HepG2 (cell line): ENCODE measurements around the gene RNASE13. TPM values are rescaled to one million over a fixed set of nuclear protein-coding genes. Genes with fewer than 3 reads are reported as not detected.
A peak's percentile ranks its signal among the peaks of the same experiment; 100 is the strongest.

Source experiments
- ADNP ChIP-seq: sonication (generic); formaldehyde crosslinking; IDR thresholded peaks from 2 replicates; pipeline ENCODE4 v1.4.0; 2020; ENCODE audit warnings: missing genetic modification reagents
- ATRX ChIP-seq: sonication (generic); formaldehyde crosslinking; IDR thresholded peaks from 2 replicates; pipeline ENCODE4 v1.4.0; 2020; ENCODE audit warnings: missing genetic modification reagents, borderline replicate concordance
- ELF1 ChIP-seq: sonication (generic); formaldehyde crosslinking; IDR thresholded peaks from 2 replicates; pipeline ENCODE4 v1.4.0; 2020; ENCODE audit warnings: missing genetic modification reagents
- EZH2 ChIP-seq: conservative IDR thresholded peaks from 2 replicates; pipeline ENCODE4 v1.6.1; 2012; ENCODE audit warnings: mild to moderate bottlenecking, low read depth, low read length, moderate library complexity
- FOSL2 ChIP-seq: sonication (generic); formaldehyde crosslinking; IDR thresholded peaks from 2 replicates; pipeline ENCODE4 v1.4.0; 2020; ENCODE audit warnings: missing genetic modification reagents
- FOXP1 ChIP-seq, 2 experiments: fragments of 450-650 bp in 1 of 2; IDR thresholded peaks; 2 replicates each; pipeline ENCODE4 v1.6.1; 2017 to 2018; ENCODE audit warnings: antibody characterized with exemption in 1 of 2
- KAT8 ChIP-seq: IDR thresholded peaks from 2 replicates; pipeline ENCODE4 v1.6.1; 2016; ENCODE audit warnings: missing genetic modification reagents, missing compliant biosample characterization
- KDM5A ChIP-seq: fragments of 200-600 bp; sonication (generic); IDR thresholded peaks from 2 replicates; pipeline ENCODE4 v1.7.0; 2018; ENCODE audit warnings: antibody characterized with exemption, mild to moderate bottlenecking, low read length, borderline replicate concordance
- KLF13 ChIP-seq: sonication (generic); formaldehyde crosslinking; IDR thresholded peaks from 2 replicates; pipeline ENCODE4 v1.4.0; 2020; ENCODE audit warnings: mild to moderate bottlenecking, missing genetic modification reagents
- MTA3 ChIP-seq: sonication (generic); formaldehyde crosslinking; IDR thresholded peaks from 2 replicates; pipeline ENCODE4 v1.4.0; 2020; ENCODE audit warnings: missing genetic modification reagents
- NONO ChIP-seq, 2 experiments: fragments of 450-650 bp in 1 of 2; sonication (generic) in 1 of 2; formaldehyde crosslinking in 1 of 2; IDR thresholded peaks in 1 of 2; conservative IDR thresholded peaks in 1 of 2; 2 replicates each; pipeline versions ENCODE4 v1.6.1 to v1.8.0; 2017 to 2022; ENCODE audit warnings: mild to moderate bottlenecking in 1 of 2, missing genetic modification reagents in 1 of 2, moderate library complexity in 1 of 2
- PAF1 ChIP-seq: IDR thresholded peaks from 2 replicates; pipeline ENCODE4 v1.6.1; 2016; ENCODE audit warnings: missing genetic modification reagents, missing compliant biosample characterization
- RORA ChIP-seq: sonication (generic); formaldehyde crosslinking; IDR thresholded peaks from 2 replicates; pipeline ENCODE4 v1.5.0; 2020; ENCODE audit warnings: mild to moderate bottlenecking, missing genetic modification reagents, moderate library complexity
- TBX2 ChIP-seq: sonication (generic); formaldehyde crosslinking; IDR thresholded peaks from 2 replicates; pipeline ENCODE4 v1.5.0; 2020; ENCODE audit warnings: missing genetic modification reagents, mild to moderate bottlenecking, borderline replicate concordance
- ZC3H13 ChIP-seq: sonication (generic); formaldehyde crosslinking; IDR thresholded peaks from 2 replicates; pipeline ENCODE4 v1.8.1; 2023; ENCODE audit warnings: mild to moderate bottlenecking, missing genetic modification reagents, moderate library complexity
- ZNF549 ChIP-seq: sonication (generic); formaldehyde crosslinking; IDR thresholded peaks from 2 replicates; pipeline ENCODE4 v1.5.0; 2020; ENCODE audit warnings: missing genetic modification reagents
- ZNF589 ChIP-seq: sonication (generic); formaldehyde crosslinking; conservative IDR thresholded peaks from 2 replicates; pipeline ENCODE4 v1.8.0; 2022; ENCODE audit warnings: mild to moderate bottlenecking, moderate library complexity, missing genetic modification reagents
- ZNF674 ChIP-seq: sonication (generic); formaldehyde crosslinking; IDR thresholded peaks from 2 replicates; pipeline ENCODE4 v1.5.0; 2020; ENCODE audit warnings: low read depth, mild to moderate bottlenecking, missing genetic modification reagents
- ZNF776 ChIP-seq: sonication (generic); formaldehyde crosslinking; IDR thresholded peaks from 2 replicates; pipeline ENCODE4 v1.4.0; 2020; ENCODE audit warnings: mild to moderate bottlenecking, missing genetic modification reagents
- polyA plus RNA-seq, 8 experiments: library from polyadenylated mRNA; depleted of rRNA in 3 of 8; stranded (reverse) in 7 of 8; unstranded in 1 of 8; fragments of >200 nt; fragmentation: Illumina TruSeq in 4 of 8; extraction: Trizol in 4 of 8; gene quantifications; 2 replicates each; pipeline versions ENCODE4 v1.2.1 to v1.2.3, GENCODE V29; 2011 to 2016; ENCODE audit warnings: low read depth in 4 of 8, missing spikeins in 1 of 8, mixed read lengths in 1 of 8; ENCODE audit not compliant: insufficient read depth in 1 of 8
- total RNA-seq, 5 experiments: library from RNA; depleted of rRNA; stranded (reverse); fragments of >200 nt; fragmentation: Illumina TruSeq; extraction: Trizol; gene quantifications; 2 replicates each; pipeline ENCODE4 v1.2.3, GENCODE V29; 2016; ENCODE audit warnings: low read depth in 1 of 5
- TF ChIP-seq, protein P1 (sequence below): sonication (generic); formaldehyde crosslinking; IDR thresholded peaks from 2 replicates; pipeline ENCODE4 v1.4.0; 2020; ENCODE audit warnings: missing genetic modification reagents, mild to moderate bottlenecking, borderline replicate concordance
- TF ChIP-seq, protein P2 (sequence below): sonication (generic); formaldehyde crosslinking; IDR thresholded peaks from 2 replicates; pipeline ENCODE4 v1.9.0; 2021; ENCODE audit warnings: missing genetic modification reagents, borderline replicate concordance
- TF ChIP-seq, protein P3 (sequence below): sonication (generic); formaldehyde crosslinking; IDR thresholded peaks from 2 replicates; pipeline ENCODE4 v1.4.0; 2020; ENCODE audit warnings: low read depth, mild to moderate bottlenecking, missing genetic modification reagents
- TF ChIP-seq, protein P4 (sequence below): sonication (generic); formaldehyde crosslinking; IDR thresholded peaks from 2 replicates; pipeline ENCODE4 v1.5.0; 2020; ENCODE audit warnings: missing genetic modification reagents, mild to moderate bottlenecking, borderline replicate concordance

The RNASE13 gene
- total and polyA plus RNA-seq, 2 of the 13 experiments (the other 11 are each of a cell fraction or from before 2014, with no cell fraction given): 1.0 TPM; not detected in 1

DNA sequence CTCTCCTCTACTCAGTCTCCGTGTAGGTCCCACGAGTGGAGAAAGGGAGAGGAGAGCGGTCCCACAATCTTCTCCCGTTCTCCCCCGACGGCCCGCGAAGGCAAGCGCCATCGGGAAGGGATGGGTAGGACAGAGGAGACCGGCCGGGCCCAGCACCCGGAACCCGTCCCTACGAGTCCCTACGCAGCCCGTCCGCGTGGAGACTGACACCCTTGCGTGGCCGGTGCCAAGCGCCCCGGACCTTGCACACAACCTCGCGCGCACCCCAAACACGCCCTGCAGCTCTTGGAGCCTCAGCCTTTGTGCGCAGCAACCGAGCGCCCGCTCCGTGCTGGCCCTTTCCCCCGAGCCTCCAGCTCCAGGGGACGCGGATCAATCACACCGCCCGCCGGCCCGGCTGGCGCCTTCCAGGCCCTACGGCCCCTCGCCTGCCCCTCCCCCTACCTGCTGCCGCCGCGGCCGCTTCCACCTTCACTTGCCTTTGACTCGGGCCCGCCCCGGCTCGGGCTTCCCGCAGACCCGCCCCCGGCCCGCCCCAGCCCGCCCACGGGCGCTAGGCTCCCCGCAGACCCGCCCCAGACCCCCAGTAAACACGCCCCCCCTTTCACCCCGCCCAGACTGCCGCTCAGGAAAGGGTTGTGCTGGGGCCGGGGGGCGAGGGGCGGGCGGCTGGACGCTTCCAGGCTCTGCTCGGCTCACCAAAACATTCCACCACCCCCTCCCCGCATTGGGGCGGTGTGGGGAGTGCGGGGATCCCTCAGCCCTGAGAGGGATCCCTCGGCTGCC, 9.8 kb downstream of the RNASE13 start, which contains the start of gene NDRG2 (continued):
- TF ChIP-seq ZNF589 (CRISPR knock-in tag) (peak; percentile 24; the same call in 1 of the 2 replicates), RORA (CRISPR knock-in tag) (no peak), ZNF776 (CRISPR knock-in tag) (peak; percentile 79), ATRX (CRISPR knock-in tag) (no peak), ADNP (CRISPR knock-in tag) (0 out of 2 replicates have a peak, but pooled peaks have one; percentile 21), MTA3 (CRISPR knock-in tag) (no peak), ZNF549 (CRISPR knock-in tag) (no peak), PAF1 (CRISPR knock-in tag) (no peak), TBX2 (CRISPR knock-in tag) (peak; percentile 69), ELF1 (CRISPR knock-in tag) (peak; percentile 28; the same call in 1 of the 2 replicates), KDM5A (no peak; the same call in 1 of the 2 replicates), ZC3H13 (no peak), EZH2 (no peak), FOSL2 (CRISPR knock-in tag) (peak; percentile 34), FOXP1 (IDR thresholded peaks at IDR 0.05) (no peak), FOXP1 (CRISPR knock-in tag; IDR thresholded peaks at IDR 0.05) (no peak; the same call in 1 of the 2 replicates), KAT8 (CRISPR knock-in tag) (peak; percentile 62), ZNF674 (CRISPR knock-in tag) (no peak), NONO (IDR thresholded peaks at IDR 0.05) (no peak), NONO (CRISPR knock-in tag; conservative IDR thresholded peaks at IDR 0.05) (peak; percentile 63; the same call in 1 of the 2 replicates), KLF13 (CRISPR knock-in tag) (no peak)
- TF ChIP-seq, protein P1, sequence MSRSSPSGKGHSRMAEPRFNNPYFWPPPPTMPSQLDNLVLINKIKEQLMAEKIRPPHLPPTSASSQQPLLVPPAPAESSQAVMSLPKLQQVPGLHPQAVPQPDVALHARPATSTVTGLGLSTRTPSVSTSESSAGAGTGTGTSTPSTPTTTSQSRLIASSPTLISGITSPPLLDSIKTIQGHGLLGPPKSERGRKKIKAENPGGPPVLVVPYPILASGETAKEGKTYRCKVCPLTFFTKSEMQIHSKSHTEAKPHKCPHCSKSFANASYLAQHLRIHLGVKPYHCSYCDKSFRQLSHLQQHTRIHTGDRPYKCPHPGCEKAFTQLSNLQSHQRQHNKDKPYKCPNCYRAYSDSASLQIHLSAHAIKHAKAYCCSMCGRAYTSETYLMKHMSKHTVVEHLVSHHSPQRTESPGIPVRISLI (CRISPR knock-in tag): 0 out of 2 replicates have a peak, but pooled peaks have one; percentile 25
- TF ChIP-seq, protein P2, sequence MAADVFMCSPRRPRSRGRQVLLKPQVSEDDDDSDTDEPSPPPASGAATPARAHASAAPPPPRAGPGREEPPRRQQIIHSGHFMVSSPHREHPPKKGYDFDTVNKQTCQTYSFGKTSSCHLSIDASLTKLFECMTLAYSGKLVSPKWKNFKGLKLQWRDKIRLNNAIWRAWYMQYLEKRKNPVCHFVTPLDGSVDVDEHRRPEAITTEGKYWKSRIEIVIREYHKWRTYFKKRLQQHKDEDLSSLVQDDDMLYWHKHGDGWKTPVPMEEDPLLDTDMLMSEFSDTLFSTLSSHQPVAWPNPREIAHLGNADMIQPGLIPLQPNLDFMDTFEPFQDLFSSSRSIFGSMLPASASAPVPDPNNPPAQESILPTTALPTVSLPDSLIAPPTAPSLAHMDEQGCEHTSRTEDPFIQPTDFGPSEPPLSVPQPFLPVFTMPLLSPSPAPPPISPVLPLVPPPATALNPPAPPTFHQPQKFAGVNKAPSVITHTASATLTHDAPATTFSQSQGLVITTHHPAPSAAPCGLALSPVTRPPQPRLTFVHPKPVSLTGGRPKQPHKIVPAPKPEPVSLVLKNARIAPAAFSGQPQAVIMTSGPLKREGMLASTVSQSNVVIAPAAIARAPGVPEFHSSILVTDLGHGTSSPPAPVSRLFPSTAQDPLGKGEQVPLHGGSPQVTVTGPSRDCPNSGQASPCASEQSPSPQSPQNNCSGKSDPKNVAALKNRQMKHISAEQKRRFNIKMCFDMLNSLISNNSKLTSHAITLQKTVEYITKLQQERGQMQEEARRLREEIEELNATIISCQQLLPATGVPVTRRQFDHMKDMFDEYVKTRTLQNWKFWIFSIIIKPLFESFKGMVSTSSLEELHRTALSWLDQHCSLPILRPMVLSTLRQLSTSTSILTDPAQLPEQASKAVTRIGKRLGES (CRISPR knock-in tag): no peak
- TF ChIP-seq, protein P3, sequence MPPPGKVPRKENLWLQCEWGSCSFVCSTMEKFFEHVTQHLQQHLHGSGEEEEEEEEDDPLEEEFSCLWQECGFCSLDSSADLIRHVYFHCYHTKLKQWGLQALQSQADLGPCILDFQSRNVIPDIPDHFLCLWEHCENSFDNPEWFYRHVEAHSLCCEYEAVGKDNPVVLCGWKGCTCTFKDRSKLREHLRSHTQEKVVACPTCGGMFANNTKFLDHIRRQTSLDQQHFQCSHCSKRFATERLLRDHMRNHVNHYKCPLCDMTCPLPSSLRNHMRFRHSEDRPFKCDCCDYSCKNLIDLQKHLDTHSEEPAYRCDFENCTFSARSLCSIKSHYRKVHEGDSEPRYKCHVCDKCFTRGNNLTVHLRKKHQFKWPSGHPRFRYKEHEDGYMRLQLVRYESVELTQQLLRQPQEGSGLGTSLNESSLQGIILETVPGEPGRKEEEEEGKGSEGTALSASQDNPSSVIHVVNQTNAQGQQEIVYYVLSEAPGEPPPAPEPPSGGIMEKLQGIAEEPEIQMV: no peak
- TF ChIP-seq, protein P4, sequence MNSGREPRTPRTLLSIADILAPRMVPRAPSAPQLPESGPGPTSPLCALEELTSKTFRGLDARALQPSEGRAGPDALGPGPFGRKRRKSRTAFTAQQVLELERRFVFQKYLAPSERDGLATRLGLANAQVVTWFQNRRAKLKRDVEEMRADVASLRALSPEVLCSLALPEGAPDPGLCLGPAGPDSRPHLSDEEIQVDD (CRISPR knock-in tag): no peak; the same call in 1 of the 2 replicates
